ENCODE measurements around the gene PDE3B.
A peak's percentile ranks its signal among the peaks of the same experiment; 100 is the strongest.

Gene PDE3B

GRCh38 chr11:14892036-14892556, 248.5 kb downstream of the PDE3B start, which contains the start of gene CYP2R1:
Gene CYP2R1 (minus strand): TSS chr11:14892231. CDS start chr11:14892205, 26 bp downstream.
- DNase-seq = peak; percentile 89 to 90

- DNase-seq = no peak
Observed at GRCh38 chr11:14892577-14892976, 249.0 kb downstream of the PDE3B start.

- no peak for DNase-seq
Observed at GRCh38 chr11:14894657-14895598, 251.3 kb downstream of the PDE3B start.

- no peak for DNase-seq
Observed at GRCh38 chr11:14898355-14898754, 254.8 kb downstream of the PDE3B start.

- DNase-seq = no peak
Observed at GRCh38 chr11:14898906-14899305, 255.3 kb downstream of the PDE3B start.

- DNase-seq = no peak
Observed at GRCh38 chr11:14902650-14903350, 259.2 kb downstream of the PDE3B start.

GRCh38 chr11:14904745-14905103, 261.1 kb downstream of the PDE3B start:
- peak; percentile 77 to 84 for DNase-seq

- peak; percentile 55 to 61 for DNase-seq
Observed at GRCh38 chr11:14905104-14906033, 261.8 kb downstream of the PDE3B start.

GRCh38 chr11:14906578-14906977, 263.0 kb downstream of the PDE3B start:
- DNase-seq = no peak

- DNase-seq = no peak
Observed at GRCh38 chr11:14906993-14907392, 263.4 kb downstream of the PDE3B start.

GRCh38 chr11:14907411-14908213, 264.0 kb downstream of the PDE3B start:
- DNase-seq = peak; percentile 84 to 89

- DNase-seq = peak; percentile 23 to 48
Observed at GRCh38 chr11:14908214-14908880, 264.7 kb downstream of the PDE3B start.

- no peak for DNase-seq
Observed at GRCh38 chr11:14914536-14914935, 270.9 kb downstream of the PDE3B start.

GRCh38 chr11:14916403-14916802, 272.8 kb downstream of the PDE3B start:
- DNase-seq = no peak

All from activated CD4-positive, alpha-beta T cell treated with anti-CD3 and anti-CD28 coated beads for 4 hours (primary cell).